K562 (cell line): ENCODE results near the gene PBX4. TPM values are rescaled to one million over a fixed set of nuclear protein-coding genes. Genes with fewer than 3 reads are reported as not detected.

ENCODE experiments used
- ATAC-seq: fragments of 200-7000 bp; cut with Tn5 transposase; 3 replicates; pipeline ENCODE4 v1.9.1; 2020; ENCODE audit warnings: moderate library complexity
- BruUV-seq: library from RNA; stranded (reverse); fragments of 400-500 nt; replicated peaks from 2 replicates; lab custom pipeline; 2021; lab: Mats Ljungman, UMichigan
- CTCF ChIA-PET: fragments of 300-600 bp; formaldehyde crosslinking; extraction: SDS; loops from one replicate; lab custom pipeline; 2021; ENCODE audit warnings: low intra/inter-chr PET ratio; lab: Yijun Ruan, JAX
- POLR2A ChIA-PET: fragments of 300-600, 350-650 bp; sonication (Branson Sonifier 250); formaldehyde crosslinking; extraction: SDS; loops from one replicate; lab custom pipeline; 2021; ENCODE audit warnings: antibody characterized with exemption, inconsistent platforms; lab: Yijun Ruan, JAX
- DNase-seq, 4 experiments: peaks; one replicate each; pipeline versions ENCODE4 v3.0.0 to v3.0.0-alpha.2; 2011 to 2018; ENCODE audit warnings: low spot score in 3 of 4, mixed read lengths in 3 of 4; ENCODE audit errors: extremely low read depth in 1 of 4
- FAIRE-seq: peaks from 2 replicates; lab custom pipeline; 2011; peaks lifted over from hg19 to GRCh38; lab: Jason Lieb, UNC
- H2AFZ ChIP-seq: 2 replicates; pipeline ENCODE4 v1.6.0; 2011; ENCODE audit warnings: low read depth, low read length, control low read depth, inconsistent platforms
- H3K27ac ChIP-seq: fragments of 200-600 bp; 3 replicates; pipeline ENCODE4 v1.8.0; 2011; ENCODE audit warnings: low read depth, mild to moderate bottlenecking, control low read depth, inconsistent platforms, low read length, moderate library complexity, mixed read lengths; ENCODE audit errors: extremely low read depth
- H3K27me3 ChIP-seq, 2 experiments: fragments of 300-600 bp in 1 of 2; 2 replicates in 1 of 2; 3 replicates in 1 of 2; pipeline versions ENCODE4 v1.6.0 to v1.8.0; 2011; ENCODE audit warnings: inconsistent platforms in 2 of 2, low read length in 2 of 2, mild to moderate bottlenecking in 1 of 2, mixed read lengths in 1 of 2, moderate library complexity in 1 of 2; ENCODE audit not compliant: control insufficient read depth in 2 of 2, insufficient read depth in 2 of 2
- H3K36me3 ChIP-seq: fragments of 300-600 bp; 3 replicates; pipeline ENCODE4 v1.8.0; 2011; ENCODE audit warnings: mild to moderate bottlenecking, low read length, inconsistent platforms; ENCODE audit not compliant: control insufficient read depth, insufficient read depth
- H3K4me1 ChIP-seq, 2 experiments: fragments of 200-600 bp in 1 of 2; replicated peaks in 1 of 2; 2 replicates in 1 of 2; 3 replicates in 1 of 2; pipeline versions ENCODE4 v1.5.1 to v1.8.0; 2011; ENCODE audit warnings: inconsistent platforms in 2 of 2, low read length in 2 of 2, mild to moderate bottlenecking in 1 of 2, mixed read lengths in 1 of 2, moderate library complexity in 1 of 2; ENCODE audit not compliant: control insufficient read depth in 2 of 2, insufficient read depth in 2 of 2
- H3K4me2 ChIP-seq: 2 replicates; pipeline ENCODE4 v1.6.1; 2011; ENCODE audit warnings: low read length, control low read depth, inconsistent platforms, mixed read lengths; ENCODE audit not compliant: insufficient read depth
- H3K4me3 ChIP-seq: fragments of 200-600 bp; sonication (generic), shearing (Covaris generic); 2 replicates; pipeline ENCODE4 v1.5.1; 2016; ENCODE audit warnings: control low read depth, inconsistent platforms
- H3K79me2 ChIP-seq: fragments of 200-600 bp; 3 replicates; pipeline ENCODE4 v1.8.0; 2011; ENCODE audit warnings: low read length, inconsistent platforms; ENCODE audit not compliant: control insufficient read depth, insufficient read depth
- H3K9ac ChIP-seq, 2 experiments: 2 replicates each; pipeline versions ENCODE4 v1.6.0 to v1.6.1; 2011; ENCODE audit warnings: low read depth in 2 of 2, low read length in 2 of 2, control low read depth in 1 of 2, inconsistent platforms in 1 of 2, mild to moderate bottlenecking in 1 of 2, mixed read lengths in 1 of 2; ENCODE audit not compliant: insufficient read depth in 1 of 2
- H3K9me1 ChIP-seq: one replicate; pipeline ENCODE4 v1.6.0; 2011; ENCODE audit warnings: inconsistent platforms, mild to moderate bottlenecking, low read length, moderate library complexity; ENCODE audit not compliant: control insufficient read depth, insufficient read depth
- H3K9me3 ChIP-seq: replicated peaks from 2 replicates; pipeline ENCODE4 v1.5.1; 2011; ENCODE audit warnings: low read depth, low read length, inconsistent platforms; ENCODE audit not compliant: control insufficient read depth, insufficient read depth
- H4K20me1 ChIP-seq: replicated peaks from 2 replicates; pipeline ENCODE4 v1.6.1; 2011; ENCODE audit warnings: low read length, inconsistent platforms, mixed read lengths; ENCODE audit not compliant: control insufficient read depth, insufficient read depth
- BCOR ChIP-seq: fragments of 450-650 bp; IDR thresholded peaks from 2 replicates; pipeline ENCODE4 v1.6.1; 2016
- BMI1 ChIP-seq: fragments of 150-350 bp; IDR thresholded peaks from 2 replicates; pipeline ENCODE4 v1.6.1; 2014; ENCODE audit warnings: low read length
- CBFA2T3 ChIP-seq: fragments of 450-650 bp; IDR thresholded peaks from 2 replicates; pipeline ENCODE4 v1.6.1; 2017
- CBX3 ChIP-seq, 2 experiments: IDR thresholded peaks; 1 replicate in 1 of 2; 2 replicates in 1 of 2; pipeline ENCODE4 v1.6.1; 2012; ENCODE audit warnings: inconsistent platforms in 2 of 2, low read length in 2 of 2, borderline replicate concordance in 1 of 2, control low read depth in 1 of 2
- ESRRA ChIP-seq: fragments of 450-650 bp; IDR thresholded peaks from 2 replicates; pipeline ENCODE4 v1.6.1; 2014; ENCODE audit warnings: low read depth, mild to moderate bottlenecking, moderate library complexity, borderline replicate concordance
- POLR2G ChIP-seq: fragments of 200-400 bp; formaldehyde crosslinking; IDR thresholded peaks from 2 replicates; pipeline ENCODE4 v1.6.1; 2017; ENCODE audit warnings: low read depth, mild to moderate bottlenecking, antibody characterized with exemption, low read length, moderate library complexity
- POU5F1 ChIP-seq: fragments of 150-350 bp; IDR thresholded peaks from 2 replicates; pipeline ENCODE4 v1.6.1; 2014; ENCODE audit warnings: borderline replicate concordance, low read length, low read depth, mild to moderate bottlenecking; ENCODE audit not compliant: partially characterized antibody
- RAD51 ChIP-seq: fragments of 450-650 bp; IDR thresholded peaks from 2 replicates; pipeline ENCODE4 v1.7.1; 2016; ENCODE audit warnings: low read depth, mild to moderate bottlenecking, borderline replicate concordance
- RBFOX2 ChIP-seq: fragments of 200-400 bp; formaldehyde crosslinking; IDR thresholded peaks from 2 replicates; pipeline ENCODE4 v1.6.1; 2017; ENCODE audit warnings: low read depth, mild to moderate bottlenecking, low read length, moderate library complexity
- RBM17 ChIP-seq: fragments of 200-400 bp; formaldehyde crosslinking; IDR thresholded peaks from 2 replicates; pipeline ENCODE4 v1.6.1; 2017; ENCODE audit warnings: low read depth, mild to moderate bottlenecking, low read length, borderline replicate concordance
- RBM22 ChIP-seq: fragments of 200-400 bp; formaldehyde crosslinking; IDR thresholded peaks from 2 replicates; pipeline ENCODE4 v1.6.1; 2018; ENCODE audit warnings: low read length, low read depth; ENCODE audit not compliant: poor library complexity, severe bottlenecking
- SMAD2 ChIP-seq: fragments of 150-350 bp; IDR thresholded peaks from 2 replicates; pipeline ENCODE4 v1.6.1; 2014; ENCODE audit warnings: low read depth, mild to moderate bottlenecking, low read length
- TRIM28 ChIP-seq: fragments of 450-650 bp; IDR thresholded peaks from 2 replicates; pipeline ENCODE4 v1.6.1; 2017
- ZNF347 ChIP-seq: fragments of 450-650 bp; formaldehyde crosslinking; IDR thresholded peaks from 2 replicates; pipeline ENCODE4 v1.4.0; 2020; ENCODE audit warnings: low read depth, mild to moderate bottlenecking, moderate library complexity
- WGBS: fragments of 100-300 bp; shearing (Covaris generic); methylation state at CpG from one replicate; pipeline ENCODE4 v1.1.6; 2016; ENCODE audit warnings: low coverage, mixed read lengths; ENCODE audit not compliant: insufficient coverage; ENCODE audit errors: missing lambda C conversion rate; 5-methylcytosine and 5-hydroxymethylcytosine counted together
- in situ Hi-C: fragments of 300-500 bp; cut with MboI; formaldehyde crosslinking; loops from 4 replicates; pipeline ENCODE4 v1.15.0; 2018; ENCODE audit warnings: inconsistent platforms, mixed read lengths
- intact Hi-C: fragments of 100-400 bp; cut with micrococcal nuclease; formaldehyde crosslinking; loops from 2 replicates; pipeline ENCODE4 v1.14.2; 2022
- polyA plus RNA-seq, 8 experiments: library from polyadenylated mRNA; depleted of rRNA in 4 of 8; stranded (reverse) in 5 of 8; unstranded in 3 of 8; fragments of >200 nt; fragmentation: Nextera tagmentation in 2 of 8; fragmentation: Illumina TruSeq in 1 of 8; extraction: Ambion mirVana in 2 of 8; extraction: Trizol in 1 of 8; gene quantifications; 2 replicates each; pipeline versions ENCODE4 v1.2.1 to v1.2.3, GENCODE V29; 2011 to 2014; ENCODE audit warnings: inconsistent platforms in 1 of 8, missing spikeins in 1 of 8
- total RNA-seq, 7 experiments: library from RNA; depleted of rRNA in 6 of 7; stranded (reverse); fragments of >200 nt in 6 of 7; fragmentation: Illumina TruSeq in 2 of 7; extraction: Trizol in 2 of 7; gene quantifications; 2 replicates each; pipeline versions ENCODE4 v1.2.1 to v1.2.3, GENCODE V29; 2011 to 2021; ENCODE audit warnings: low replicate concordance in 1 of 7
- TF ChIP-seq, protein P1 (sequence below): sonication (generic); formaldehyde crosslinking; IDR thresholded peaks from 2 replicates; pipeline ENCODE4 v1.8.1; 2023; ENCODE audit warnings: mild to moderate bottlenecking, missing genetic modification reagents

Gene PBX4
- total and polyA plus RNA-seq, 9 of the 15 experiments (the other 6 are each of a cell fraction or from before 2014, with no cell fraction given): 0.11 to 3.8 (median 1.6) TPM; not detected in 1

GRCh38 chr19:19650331-19650730, 31.8 kb upstream of the PBX4 start (continued):
- no peak for TF ChIP-seq BCOR
- TF ChIP-seq, protein P1, sequence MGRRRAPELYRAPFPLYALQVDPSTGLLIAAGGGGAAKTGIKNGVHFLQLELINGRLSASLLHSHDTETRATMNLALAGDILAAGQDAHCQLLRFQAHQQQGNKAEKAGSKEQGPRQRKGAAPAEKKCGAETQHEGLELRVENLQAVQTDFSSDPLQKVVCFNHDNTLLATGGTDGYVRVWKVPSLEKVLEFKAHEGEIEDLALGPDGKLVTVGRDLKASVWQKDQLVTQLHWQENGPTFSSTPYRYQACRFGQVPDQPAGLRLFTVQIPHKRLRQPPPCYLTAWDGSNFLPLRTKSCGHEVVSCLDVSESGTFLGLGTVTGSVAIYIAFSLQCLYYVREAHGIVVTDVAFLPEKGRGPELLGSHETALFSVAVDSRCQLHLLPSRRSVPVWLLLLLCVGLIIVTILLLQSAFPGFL (CRISPR knock-in tag): no peak

DNA sequence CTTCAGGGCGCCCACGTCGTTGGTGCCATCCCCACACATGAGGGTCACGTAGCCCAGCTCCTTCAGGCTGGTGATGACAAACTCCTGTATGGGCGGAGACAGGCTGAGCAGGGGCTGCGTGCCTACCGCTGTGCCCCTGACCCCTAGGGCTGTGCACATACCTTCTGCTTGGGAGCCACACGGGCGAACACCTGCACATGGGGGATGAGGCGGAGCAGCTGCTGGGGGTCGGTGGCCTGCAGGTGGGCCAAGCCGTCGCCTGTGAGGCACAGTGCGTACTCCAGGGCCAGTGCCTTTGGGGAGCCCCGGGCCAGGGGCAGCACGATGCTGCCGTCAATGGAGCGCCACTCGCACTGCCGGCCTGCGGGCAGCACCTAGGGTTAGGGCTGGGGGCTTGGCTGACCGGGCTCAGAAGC, 31.1 kb upstream of the PBX4 start:
- POLR2A ChIA-PET: interaction anchor here (5.6 kb wide), 1 partner anchor 12 kb away, joined by 40 read pairs; the partner anchor contains the start of gene ATP13A1
- no peaks in the 10 kb centered on the region for H4K20me1 ChIP-seq
- peak; percentile 54 for TF ChIP-seq POLR2G
- TF ChIP-seq CBFA2T3: no peak
- no peak for TF ChIP-seq ESRRA
- TF ChIP-seq POU5F1: no peak
- TF ChIP-seq RBM22: peak; percentile 27
- TF ChIP-seq TRIM28: no peak
- TF ChIP-seq RBFOX2: peak; percentile 53
- no peak for TF ChIP-seq CBX3 (IDR thresholded peaks at IDR 0.05; ENCODE audit: borderline replicate concordance in 1 of 2, low read length in 2 of 2)
- no peak for TF ChIP-seq RBM17
- TF ChIP-seq SMAD2: no peak
- no peak for TF ChIP-seq BMI1
- no peak for TF ChIP-seq ZNF347 (CRISPR knock-in tag)
- TF ChIP-seq RAD51: no peak
- TF ChIP-seq, all 486 proteins: peak for 3
- no peaks in the 10 kb centered on the region for H3K9me1 ChIP-seq
- 92% methylated on average over 13 of the region's 22 CpGs for WGBS
- CTCF ChIA-PET: no interaction called here
- H3K79me2 ChIP-seq: no peaks in the 10 kb centered on the region
- H3K4me3 ChIP-seq: no peak overlapping the region
- H3K4me2 ChIP-seq: no peak overlapping the region
- H3K4me1 ChIP-seq: peaks cover 0 to 5% of the 10 kb centered on the region in 2 experiments; a peak in 1 of 5 replicates
- peaks cover 92% of the 10 kb centered on the region; the same call in 2 of the 3 replicates for H3K36me3 ChIP-seq
- no peaks in the 10 kb centered on the region for H3K27me3 ChIP-seq
- H3K9me3 ChIP-seq: no peaks in the 10 kb centered on the region
- ATAC-seq: no peak
- in situ Hi-C loops (loop anchor here (25.0 kb wide), 1 partner anchor 112 kb away; the partner anchor contains the start of genes CILP2 and YJEFN3), intact Hi-C loops (no loop called here)
- no peak overlapping the region for H2AFZ ChIP-seq
- no peak for FAIRE-seq
- DNase-seq: no peak
- H3K9ac ChIP-seq: no peak overlapping the region
- H3K27ac ChIP-seq: no peak overlapping the region
- no TSS peak for BruUV-seq
